A549 treated with AZD2906 at 1 μM for 4 hours (cell line): ENCODE results near the gene SLC6A2. TPM values are rescaled to one million over a fixed set of nuclear protein-coding genes. Genes with fewer than 3 reads are reported as not detected.

Source experiments
- total RNA-seq: library from RNA; stranded (reverse); fragments of 200-300 nt; extraction: Qiagen RNA extraction; gene quantifications from 5 replicates; pipeline ENCODE4 v1.2.3, GENCODE V29; 2022

SLC6A2 gene
- 0.03 to 0.09 TPM (median 0.06 TPM) in 5 replicates for total RNA-seq

GRCh38 chr16:55655897-55656681, at the start of gene SLC6A2:
Gene SLC6A2 (plus strand): TSS chr16:55655988. CDS start chr16:55656695, 707 bp downstream.

Other genes with a start within 250 kb of the SLC6A2 start
- 8.1 to 11.7 TPM (median 10.7 TPM) in 5 replicates for gene MMP2, start 176.8 kb upstream of the SLC6A2 start, total RNA-seq
- 4.6 to 5.6 TPM (median 4.7 TPM) in 5 replicates for gene LPCAT2, start 146.9 kb upstream of the SLC6A2 start, total RNA-seq
- gene CAPNS2, start 89.3 kb upstream of the SLC6A2 start, total RNA-seq, result 0.08 TPM in 1 of 5 replicates, not detected in the others
- 29.9 to 50.5 TPM (median 34.8 TPM) in 5 replicates for gene CES1, start 177.1 kb downstream of the SLC6A2 start, total RNA-seq
- gene CES5A, start 219.4 kb downstream of the SLC6A2 start, total RNA-seq, result 0.03 TPM in 1 of 5 replicates, not detected in the others